Measurements from ENCODE around the gene P2RY12. TPM values are rescaled to one million over a fixed set of nuclear protein-coding genes. Genes with fewer than 3 reads are reported as not detected.

The P2RY12 gene
- polyA plus RNA-seq, 2 of the 4 experiments (the other 2 are of a cell fraction): not detected

DNA sequence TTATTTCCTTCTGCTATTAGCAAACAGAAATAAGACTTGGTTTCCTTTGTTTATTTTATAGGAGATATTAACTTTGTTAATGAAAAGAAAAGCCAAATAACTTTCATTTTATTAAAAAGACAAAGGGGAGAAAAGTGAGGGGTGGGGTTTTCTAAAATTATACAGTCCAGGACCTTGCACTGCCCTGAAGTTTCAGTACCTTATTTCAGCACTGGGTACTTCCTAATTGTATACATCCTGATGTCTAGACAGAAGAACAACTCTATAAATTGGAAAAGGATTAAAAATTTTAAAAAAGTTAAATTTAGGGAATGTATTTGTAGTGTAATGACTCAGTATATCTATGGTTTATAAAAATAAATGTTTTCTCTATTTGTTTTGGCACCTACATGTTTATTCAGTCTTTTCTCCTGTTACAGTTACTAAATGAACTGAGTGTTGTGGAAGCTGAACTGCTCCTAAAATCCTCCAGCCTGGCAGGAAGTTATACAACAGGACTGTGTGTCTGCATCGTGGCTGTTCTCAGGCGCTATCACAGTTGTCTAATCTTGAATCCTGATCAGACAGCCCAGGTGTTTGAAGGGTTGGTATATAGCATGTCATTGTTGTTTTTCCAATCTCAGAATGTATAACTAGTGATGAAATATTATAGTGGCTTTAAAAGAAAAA is 27.6 kb downstream of the P2RY12 start:
- H3K4me1 ChIP-seq: no peaks in the 10 kb centered on the region
- 66% methylated on average over 2 of the region's 2 CpGs for WGBS (ENCODE audit: missing lambda C conversion rate)
- H3K4me2 ChIP-seq: no peak overlapping the region
- ATAC-seq (no peak), FAIRE-seq (no peak), DNase-seq (ENCODE audit: low read depth in 1 of 2, low spot score in 1 of 2) (no peak)
- TF ChIP-seq, protein P1, sequence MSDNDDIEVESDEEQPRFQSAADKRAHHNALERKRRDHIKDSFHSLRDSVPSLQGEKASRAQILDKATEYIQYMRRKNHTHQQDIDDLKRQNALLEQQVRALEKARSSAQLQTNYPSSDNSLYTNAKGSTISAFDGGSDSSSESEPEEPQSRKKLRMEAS (IDR thresholded peaks at IDR 0.05): no peak
- TF ChIP-seq, protein P2, sequence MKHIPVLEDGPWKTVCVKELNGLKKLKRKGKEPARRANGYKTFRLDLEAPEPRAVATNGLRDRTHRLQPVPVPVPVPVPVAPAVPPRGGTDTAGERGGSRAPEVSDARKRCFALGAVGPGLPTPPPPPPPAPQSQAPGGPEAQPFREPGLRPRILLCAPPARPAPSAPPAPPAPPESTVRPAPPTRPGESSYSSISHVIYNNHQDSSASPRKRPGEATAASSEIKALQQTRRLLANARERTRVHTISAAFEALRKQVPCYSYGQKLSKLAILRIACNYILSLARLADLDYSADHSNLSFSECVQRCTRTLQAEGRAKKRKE (CRISPR knock-in tag; IDR thresholded peaks at IDR 0.05; ENCODE audit: low read depth): no peak
- TF ChIP-seq, protein P3, sequence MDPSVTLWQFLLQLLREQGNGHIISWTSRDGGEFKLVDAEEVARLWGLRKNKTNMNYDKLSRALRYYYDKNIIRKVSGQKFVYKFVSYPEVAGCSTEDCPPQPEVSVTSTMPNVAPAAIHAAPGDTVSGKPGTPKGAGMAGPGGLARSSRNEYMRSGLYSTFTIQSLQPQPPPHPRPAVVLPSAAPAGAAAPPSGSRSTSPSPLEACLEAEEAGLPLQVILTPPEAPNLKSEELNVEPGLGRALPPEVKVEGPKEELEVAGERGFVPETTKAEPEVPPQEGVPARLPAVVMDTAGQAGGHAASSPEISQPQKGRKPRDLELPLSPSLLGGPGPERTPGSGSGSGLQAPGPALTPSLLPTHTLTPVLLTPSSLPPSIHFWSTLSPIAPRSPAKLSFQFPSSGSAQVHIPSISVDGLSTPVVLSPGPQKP (IDR thresholded peaks at IDR 0.05; ENCODE audit: low read depth, low read length): no peak
- TF ChIP-seq RAD21 (conservative IDR thresholded peaks at IDR 0.05 in 1 of 2, IDR thresholded peaks at IDR 0.05 in 1 of 2): no peak
- TF ChIP-seq, protein P4, sequence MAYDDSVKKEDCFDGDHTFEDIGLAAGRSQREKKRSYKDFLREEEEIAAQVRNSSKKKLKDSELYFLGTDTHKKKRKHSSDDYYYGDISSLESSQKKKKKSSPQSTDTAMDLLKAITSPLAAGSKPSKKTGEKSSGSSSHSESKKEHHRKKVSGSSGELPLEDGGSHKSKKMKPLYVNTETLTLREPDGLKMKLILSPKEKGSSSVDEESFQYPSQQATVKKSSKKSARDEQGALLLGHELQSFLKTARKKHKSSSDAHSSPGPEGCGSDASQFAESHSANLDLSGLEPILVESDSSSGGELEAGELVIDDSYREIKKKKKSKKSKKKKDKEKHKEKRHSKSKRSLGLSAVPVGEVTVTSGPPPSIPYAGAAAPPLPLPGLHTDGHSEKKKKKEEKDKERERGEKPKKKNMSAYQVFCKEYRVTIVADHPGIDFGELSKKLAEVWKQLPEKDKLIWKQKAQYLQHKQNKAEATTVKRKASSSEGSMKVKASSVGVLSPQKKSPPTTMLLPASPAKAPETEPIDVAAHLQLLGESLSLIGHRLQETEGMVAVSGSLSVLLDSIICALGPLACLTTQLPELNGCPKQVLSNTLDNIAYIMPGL (CRISPR knock-in tag; IDR thresholded peaks at IDR 0.05; ENCODE audit: borderline replicate concordance): no peak
- no peak for TF ChIP-seq CBX2 (IDR thresholded peaks at IDR 0.05; ENCODE audit: borderline replicate concordance, low read depth)
- TF ChIP-seq MAZ (IDR thresholded peaks at IDR 0.05; ENCODE audit: borderline replicate concordance, low read depth, low read length): no peak
- no peak for TF ChIP-seq CHD2 (IDR thresholded peaks at IDR 0.05; ENCODE audit: low read length, partially characterized antibody)
- no peaks in the 10 kb centered on the region for H3K9me3 ChIP-seq
- ChIA-PET POLR2A (no interaction called here), CTCF (interaction anchor here (1.0 kb wide), 1 partner anchor 31 kb away, joined by 3 read pairs; no protein-coding TSS in a partner anchor)
- no peak overlapping the region for H3K27ac ChIP-seq
- no peak overlapping the region for H3K4me3 ChIP-seq

DNA sequence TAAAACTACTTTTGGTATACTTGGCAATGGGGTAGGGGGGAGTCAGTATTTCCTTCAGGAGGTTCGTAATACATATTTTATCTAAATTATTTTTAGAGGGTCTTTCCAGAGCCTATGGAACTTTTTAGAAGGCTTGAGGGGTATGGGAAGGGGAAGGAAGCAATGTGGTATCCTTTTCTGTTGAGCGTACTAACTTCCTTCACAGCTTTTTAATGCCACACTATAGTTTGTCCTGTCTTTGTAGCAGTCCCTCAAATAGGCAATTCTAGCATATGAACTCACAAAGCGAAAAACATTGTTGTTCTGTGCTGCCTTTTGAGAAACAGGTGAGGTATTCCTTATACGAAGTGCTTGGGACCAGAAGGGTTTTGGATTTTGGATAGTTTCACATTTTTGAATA is 32.9 kb downstream of the P2RY12 start:
- ATAC-seq (no peak), DNase-seq (ENCODE audit: low read depth in 1 of 2, low spot score in 1 of 2) (no peak), FAIRE-seq (no peak)
- ChIA-PET POLR2A (no interaction called here), CTCF (no interaction called here)
- no peak overlapping the region for H3K4me3 ChIP-seq
- H3K4me1 ChIP-seq: no peaks in the 10 kb centered on the region
- no peak overlapping the region for H3K4me2 ChIP-seq
- WGBS (ENCODE audit: missing lambda C conversion rate): 83% methylated on average over 4 of the region's 4 CpGs
- TF ChIP-seq BHLHE40 (IDR thresholded peaks at IDR 0.05; ENCODE audit: low read depth, low read length) (no peak), CEBPB (IDR thresholded peaks at IDR 0.05) (no peak)
- H3K9me3 ChIP-seq: no peaks in the 10 kb centered on the region
- no peak overlapping the region for H3K27ac ChIP-seq

DNA sequence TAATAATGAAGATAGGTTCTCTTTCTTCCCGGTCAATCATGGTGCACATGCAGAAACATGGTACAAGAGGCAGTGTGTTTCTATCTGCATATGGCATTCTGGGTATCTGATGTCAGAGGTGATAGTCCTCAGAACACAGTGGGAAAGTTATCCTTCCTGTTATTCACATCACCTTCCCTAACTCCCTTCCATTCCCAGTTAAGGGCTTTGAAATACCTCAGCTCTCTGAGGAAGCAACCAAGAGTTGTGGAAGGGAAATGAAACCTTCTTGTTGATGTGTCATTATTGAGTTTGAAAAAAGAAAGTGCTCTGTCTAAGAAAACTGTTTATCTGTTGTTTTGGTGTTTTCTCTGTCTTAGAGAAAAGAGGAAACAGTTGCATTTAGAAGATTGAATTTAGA is 33.3 kb downstream of the P2RY12 start:
- FAIRE-seq: no peak

DNA sequence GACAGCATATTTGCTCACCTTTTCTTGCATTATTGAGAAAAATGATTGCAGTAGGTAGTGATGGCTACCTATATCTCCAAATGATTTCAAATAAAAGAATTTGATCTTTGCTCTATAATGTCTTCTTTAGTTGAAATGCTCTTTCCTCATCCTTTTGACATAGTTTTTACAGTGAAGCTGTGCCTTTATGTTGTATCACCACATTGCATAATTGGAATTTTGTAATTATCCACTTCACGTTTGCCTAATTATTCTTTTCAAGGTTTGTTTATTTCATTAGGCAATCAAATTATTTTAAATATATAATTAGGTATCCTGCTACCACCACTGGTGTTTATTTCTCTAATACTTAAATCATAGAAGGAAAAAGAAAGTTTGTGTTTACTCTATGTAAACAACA is 33.9 kb downstream of the P2RY12 start:
- FAIRE-seq: no peak
- ChIA-PET POLR2A (no interaction called here), CTCF (no interaction called here)
- no peaks in the 10 kb centered on the region for H3K9me3 ChIP-seq
- DNase-seq (ENCODE audit: low read depth in 1 of 2, low spot score in 1 of 2): no peak
- H3K27ac ChIP-seq: no peak overlapping the region
- no peaks in the 10 kb centered on the region for H3K4me1 ChIP-seq
- TF ChIP-seq ZSCAN20 (CRISPR knock-in tag; IDR thresholded peaks at IDR 0.05) (no peak), MYC (IDR thresholded peaks at IDR 0.05; ENCODE audit: borderline replicate concordance, low read length) (no peak), KDM1A (IDR thresholded peaks at IDR 0.05; ENCODE audit: low read depth) (no peak), RAD21 (conservative IDR thresholded peaks at IDR 0.05 in 1 of 2, IDR thresholded peaks at IDR 0.05 in 1 of 2) (no peak), FOSL2 (IDR thresholded peaks at IDR 0.05) (no peak), FOSL2 (CRISPR knock-in tag; IDR thresholded peaks at IDR 0.05) (no peak), EP300 (IDR thresholded peaks at IDR 0.05) (no peak)
- TF ChIP-seq, protein P5, sequence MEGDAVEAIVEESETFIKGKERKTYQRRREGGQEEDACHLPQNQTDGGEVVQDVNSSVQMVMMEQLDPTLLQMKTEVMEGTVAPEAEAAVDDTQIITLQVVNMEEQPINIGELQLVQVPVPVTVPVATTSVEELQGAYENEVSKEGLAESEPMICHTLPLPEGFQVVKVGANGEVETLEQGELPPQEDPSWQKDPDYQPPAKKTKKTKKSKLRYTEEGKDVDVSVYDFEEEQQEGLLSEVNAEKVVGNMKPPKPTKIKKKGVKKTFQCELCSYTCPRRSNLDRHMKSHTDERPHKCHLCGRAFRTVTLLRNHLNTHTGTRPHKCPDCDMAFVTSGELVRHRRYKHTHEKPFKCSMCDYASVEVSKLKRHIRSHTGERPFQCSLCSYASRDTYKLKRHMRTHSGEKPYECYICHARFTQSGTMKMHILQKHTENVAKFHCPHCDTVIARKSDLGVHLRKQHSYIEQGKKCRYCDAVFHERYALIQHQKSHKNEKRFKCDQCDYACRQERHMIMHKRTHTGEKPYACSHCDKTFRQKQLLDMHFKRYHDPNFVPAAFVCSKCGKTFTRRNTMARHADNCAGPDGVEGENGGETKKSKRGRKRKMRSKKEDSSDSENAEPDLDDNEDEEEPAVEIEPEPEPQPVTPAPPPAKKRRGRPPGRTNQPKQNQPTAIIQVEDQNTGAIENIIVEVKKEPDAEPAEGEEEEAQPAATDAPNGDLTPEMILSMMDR (IDR thresholded peaks at IDR 0.05): no peak
- H3K4me2 ChIP-seq: no peak overlapping the region
- ATAC-seq: no peak
- 82% methylated on average over 1 of the region's 1 CpG for WGBS (ENCODE audit: missing lambda C conversion rate)
- H3K4me3 ChIP-seq: no peak overlapping the region

More for the DNA sequence above, 33.3 kb downstream of the P2RY12 start:
- WGBS (ENCODE audit: missing lambda C conversion rate): 96% methylated on average over 1 of the region's 1 CpG
- ATAC-seq (no peak), DNase-seq (ENCODE audit: low read depth in 1 of 2, low spot score in 1 of 2) (no peak)
- H3K4me3 ChIP-seq: no peak overlapping the region
- H3K27ac ChIP-seq: no peak overlapping the region
- H3K9me3 ChIP-seq: no peaks in the 10 kb centered on the region
- TF ChIP-seq EHF (CRISPR knock-in tag; IDR thresholded peaks at IDR 0.05) (no peak), ZFP36 (IDR thresholded peaks at IDR 0.05; ENCODE audit: borderline replicate concordance, partially characterized antibody) (no peak)
- POLR2A ChIA-PET: no interaction called here
- CTCF ChIA-PET: no interaction called here
- H3K4me2 ChIP-seq: no peak overlapping the region
- H3K4me1 ChIP-seq: no peaks in the 10 kb centered on the region
